WTC11 (cell line): ENCODE data around the gene FXYD3.
"Not testable (repeated sequence)": the region's sequence is repeated elsewhere in the genome, so short reads cannot be mapped to it uniquely, and the experiment has no call there.

Source experiments
- ATF1 ChIP-seq: sonication (generic); formaldehyde crosslinking; IDR thresholded peaks from 2 replicates; pipeline ENCODE4 v1.8.1; 2023; ENCODE audit warnings: mild to moderate bottlenecking, moderate library complexity, missing genetic modification reagents
- CTCF ChIP-seq: fragments of 200-600 bp; IDR thresholded peaks from 2 replicates; pipeline ENCODE4 v1.8.0; 2022; ENCODE audit warnings: antibody characterized with exemption
- E2F4 ChIP-seq: sonication (generic); formaldehyde crosslinking; IDR thresholded peaks from 2 replicates; pipeline ENCODE4 v1.8.1; 2022; ENCODE audit warnings: low read depth, mild to moderate bottlenecking, moderate library complexity, missing genetic modification reagents, borderline replicate concordance
- MAX ChIP-seq: sonication (generic); formaldehyde crosslinking; IDR thresholded peaks from 2 replicates; pipeline ENCODE4 v1.8.0; 2022; ENCODE audit warnings: mild to moderate bottlenecking, missing genetic modification reagents
- NFATC4 ChIP-seq: fragments of 250-450 bp; sonication (Bioruptor Pico); IDR thresholded peaks from 2 replicates; pipeline ENCODE4 v1.9.0; 2021; ENCODE audit warnings: mild to moderate bottlenecking
- NFYB ChIP-seq: sonication (generic); formaldehyde crosslinking; conservative IDR thresholded peaks from 2 replicates; pipeline ENCODE4 v1.8.0; 2022; ENCODE audit warnings: low read depth, missing genetic modification reagents
- PRDM15 ChIP-seq: sonication (generic); formaldehyde crosslinking; IDR thresholded peaks from 2 replicates; pipeline ENCODE4 v1.8.0; 2022; ENCODE audit warnings: missing genetic modification reagents
- SMAD4 ChIP-seq: sonication (generic); formaldehyde crosslinking; IDR thresholded peaks from 2 replicates; pipeline ENCODE4 v1.8.0; 2022; ENCODE audit warnings: mild to moderate bottlenecking, missing genetic modification reagents
- ZNF121 ChIP-seq: sonication (generic); formaldehyde crosslinking; IDR thresholded peaks from 2 replicates; pipeline ENCODE4 v1.8.0; 2023; ENCODE audit warnings: missing genetic modification reagents
- ZNF138 ChIP-seq: sonication (generic); formaldehyde crosslinking; conservative IDR thresholded peaks from 2 replicates; pipeline ENCODE4 v1.8.1; 2022; ENCODE audit warnings: mild to moderate bottlenecking, moderate library complexity, missing genetic modification reagents
- ZNF512 ChIP-seq: sonication (generic); formaldehyde crosslinking; IDR thresholded peaks from 2 replicates; pipeline ENCODE4 v1.8.1; 2022; ENCODE audit warnings: missing genetic modification reagents, borderline replicate concordance

GRCh38 chr19:35153129-35153522 is 37.5 kb downstream of the FXYD3 start:
- not testable (repeated sequence) for TF ChIP-seq E2F4 (CRISPR knock-in tag); MAX; ATF1 (CRISPR knock-in tag); ZNF138 (CRISPR knock-in tag); PRDM15 (CRISPR knock-in tag); NFATC4; ZNF512 (CRISPR knock-in tag); CTCF; ZNF121 (CRISPR knock-in tag); SMAD4; NFYB (CRISPR knock-in tag)
